GM10248 (cell line): ENCODE data around the gene GPATCH2.

ENCODE experiments used
- CTCF ChIA-PET: fragments of 300-600 bp; sonication (Branson Sonifier 250); formaldehyde crosslinking; extraction: SDS; loops from one replicate; lab custom pipeline; 2021; ENCODE audit warnings: antibody characterized with exemption; lab: Yijun Ruan, JAX
- POLR2A ChIA-PET: fragments of 350-650 bp; sonication (Branson Sonifier 250); formaldehyde crosslinking; extraction: SDS; loops from one replicate; lab custom pipeline; 2020; ENCODE audit warnings: antibody characterized with exemption; lab: Yijun Ruan, JAX
- DNase-seq: peaks from one replicate; pipeline ENCODE4 v3.0.0; 2012; ENCODE audit errors: extremely low spot score
- CTCF ChIP-seq: IDR thresholded peaks from 2 replicates; pipeline ENCODE4 v1.5.1; 2012; ENCODE audit warnings: mild to moderate bottlenecking, low read depth; ENCODE audit errors: extremely low read depth, missing control alignments, control extremely low read depth

The GPATCH2 gene

GRCh38 chr1:217418269-217419193 is 212.4 kb downstream of the GPATCH2 start:
- POLR2A ChIA-PET, result no interaction called here
- no peak for DNase-seq
- CTCF ChIA-PET, result interaction anchor here (1.1 kb wide), 1 partner anchor 14 kb away, joined by 3 read pairs; no protein-coding TSS in a partner anchor
- no peak for TF ChIP-seq CTCF

GRCh38 chr1:217417363-217417762 is 213.5 kb downstream of the GPATCH2 start:
- DNase-seq, result no peak
- TF ChIP-seq CTCF, result no peak
- ChIA-PET CTCF (interaction anchor here (1.1 kb wide), 1 partner anchor 15 kb away, joined by 3 read pairs; no protein-coding TSS in a partner anchor), POLR2A (no interaction called here)

GRCh38 chr1:217407534-217408001 is 223.3 kb downstream of the GPATCH2 start:
- DNase-seq, result no peak
- TF ChIP-seq CTCF, result no peak
- ChIA-PET CTCF (no interaction called here), POLR2A (no interaction called here)

GRCh38 chr1:217403026-217403720 is 227.7 kb downstream of the GPATCH2 start:
- ChIA-PET CTCF (no interaction called here), POLR2A (no interaction called here)
- no peak for DNase-seq
- no peak for TF ChIP-seq CTCF

DNA sequence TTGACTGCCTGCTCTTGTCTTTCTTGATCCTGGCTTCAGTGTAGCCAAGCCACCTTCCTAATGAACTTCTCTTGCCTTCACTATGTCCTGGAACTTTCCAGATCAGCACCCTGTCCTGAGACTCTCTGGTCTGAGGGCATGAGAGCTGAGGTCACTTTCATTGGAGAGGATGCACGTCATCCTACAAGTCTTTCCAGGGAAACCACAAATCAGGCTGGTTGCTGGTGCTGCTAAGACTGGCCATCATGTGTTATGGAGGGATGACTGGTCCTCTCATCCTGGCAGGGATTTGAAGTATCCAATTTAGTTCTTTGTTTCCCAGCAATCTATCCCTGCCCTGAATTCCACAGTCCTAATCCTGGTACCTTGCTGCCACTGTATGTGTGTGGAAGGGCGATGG is 228.6 kb downstream of the GPATCH2 start:
- TF ChIP-seq CTCF, result no peak
- ChIA-PET CTCF (no interaction called here), POLR2A (no interaction called here)
- DNase-seq, result no peak

DNA sequence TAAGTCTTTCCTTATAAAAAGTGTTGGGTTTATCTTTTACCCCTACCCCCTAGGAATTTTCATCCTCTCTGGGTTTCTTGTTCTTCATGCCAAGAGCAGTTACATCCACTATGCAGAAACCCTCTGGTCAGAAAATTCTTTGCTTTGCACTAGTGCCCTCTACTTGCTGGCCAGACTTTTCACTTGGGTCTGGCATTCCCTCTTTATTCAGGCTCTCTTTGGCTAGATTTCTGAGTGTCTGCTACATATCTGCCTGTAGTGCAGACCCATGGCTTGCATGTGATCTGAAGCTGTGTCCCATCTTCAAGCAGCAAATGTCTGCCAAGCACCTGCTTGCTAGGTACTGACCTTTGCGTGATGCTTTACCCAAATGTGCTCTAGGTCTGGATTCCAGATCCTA is 237.0 kb downstream of the GPATCH2 start:
- DNase-seq, result no peak
- CTCF ChIA-PET, result interaction anchor here (1.5 kb wide), 1 partner anchor 33 kb away, joined by 4 read pairs; no protein-coding TSS in a partner anchor
- TF ChIP-seq CTCF, result no peak
- POLR2A ChIA-PET, result no interaction called here
